ENCODE measurements around the gene DALRD3.
"Not testable (repeated sequence)": the region's sequence is repeated elsewhere in the genome, so short reads cannot be mapped to it uniquely, and the experiment has no call there.

The DALRD3 gene

GRCh38 chr3:49013738-49014660 lies 4.4 kb downstream of the DALRD3 start:
- WGBS, 2 experiments, result 93 to 94% methylated on average over 24 of the region's 24 CpGs
- Histone ChIP-seq H3K36me3 (ENCODE audit: control insufficient read depth, insufficient read depth, low read length) (peaks cover 53% of the 10 kb centered on the region), H3K4me3 (ENCODE audit: insufficient read depth, low read depth, low read length) (no peak overlapping the region), H3K27me3 (ENCODE audit: control insufficient read depth, insufficient read depth, low read length, poor library complexity, severe bottlenecking) (no peaks in the 10 kb centered on the region), H3K4me1 (ENCODE audit: control insufficient read depth, insufficient read depth, low read length) (peaks cover 5% of the 10 kb centered on the region), H3K9me3 (ENCODE audit: control insufficient read depth, low read length) (no peaks in the 10 kb centered on the region), H3K27ac (ENCODE audit: insufficient read depth, low read depth, low read length, poor library complexity, severe bottlenecking) (no peak overlapping the region)

DNA sequence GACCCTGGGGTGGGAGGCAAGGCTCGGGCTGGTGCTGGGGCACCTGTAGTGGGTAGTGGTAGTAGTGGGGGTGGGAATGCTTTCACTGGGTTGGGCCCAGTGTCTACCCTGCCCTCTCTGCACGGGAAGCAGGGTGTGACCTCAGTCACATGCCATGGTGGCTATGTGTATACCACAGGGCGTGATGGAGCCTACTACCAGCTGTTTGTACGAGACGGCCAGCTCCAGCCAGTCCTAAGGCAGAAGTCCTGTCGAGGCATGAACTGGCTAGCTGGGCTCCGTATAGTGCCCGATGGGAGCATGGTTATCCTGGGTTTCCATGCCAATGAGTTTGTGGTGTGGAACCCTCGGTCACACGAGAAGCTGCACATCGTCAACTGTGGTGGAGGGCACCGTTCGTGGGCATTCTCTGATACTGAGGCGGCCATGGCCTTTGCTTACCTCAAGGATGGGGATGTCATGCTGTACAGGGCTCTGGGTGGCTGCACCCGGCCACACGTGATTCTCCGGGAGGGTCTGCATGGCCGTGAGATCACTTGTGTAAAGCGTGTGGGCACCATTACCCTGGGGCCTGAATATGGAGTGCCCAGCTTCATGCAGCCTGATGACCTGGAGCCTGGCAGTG lies 5.2 kb downstream of the DALRD3 start:
- WGBS, 2 experiments, result 95 to 96% methylated on average over 19 of the region's 19 CpGs
- no peak overlapping the region for H3K4me3 ChIP-seq (ENCODE audit: insufficient read depth, low read depth, low read length)

GRCh38 chr3:49012441-49013017 lies 5.9 kb downstream of the DALRD3 start:
- peaks cover 5% of the 10 kb centered on the region for H3K4me1 ChIP-seq (ENCODE audit: control insufficient read depth, insufficient read depth, low read length)
- H3K9me3 ChIP-seq (ENCODE audit: control insufficient read depth, low read length), result no peaks in the 10 kb centered on the region
- H3K27ac ChIP-seq (ENCODE audit: insufficient read depth, low read depth, low read length, poor library complexity, severe bottlenecking), result no peak overlapping the region
- no peaks in the 10 kb centered on the region for H3K27me3 ChIP-seq (ENCODE audit: control insufficient read depth, insufficient read depth, low read length, poor library complexity, severe bottlenecking)
- H3K36me3 ChIP-seq (ENCODE audit: control insufficient read depth, insufficient read depth, low read length), result peaks cover 53% of the 10 kb centered on the region
- WGBS, 2 experiments, result 94 to 95% methylated on average over 17 of the region's 17 CpGs
- H3K4me3 ChIP-seq (ENCODE audit: insufficient read depth, low read depth, low read length), result no peak overlapping the region

More for the DNA sequence above, 5.2 kb downstream of the DALRD3 start:
- Histone ChIP-seq H3K9me3 (ENCODE audit: control insufficient read depth, low read length) (no peaks in the 10 kb centered on the region), H3K27me3 (ENCODE audit: control insufficient read depth, insufficient read depth, low read length, poor library complexity, severe bottlenecking) (no peaks in the 10 kb centered on the region), H3K27ac (ENCODE audit: insufficient read depth, low read depth, low read length, poor library complexity, severe bottlenecking) (no peak overlapping the region), H3K36me3 (ENCODE audit: control insufficient read depth, insufficient read depth, low read length) (peaks cover 53% of the 10 kb centered on the region), H3K4me1 (ENCODE audit: control insufficient read depth, insufficient read depth, low read length) (peaks cover 5% of the 10 kb centered on the region)

- Histone ChIP-seq H3K4me3 (ENCODE audit: insufficient read depth, low read depth, low read length) (no peak overlapping the region), H3K36me3 (ENCODE audit: control insufficient read depth, insufficient read depth, low read length) (peaks cover 26% of the 10 kb centered on the region), H3K9me3 (ENCODE audit: control insufficient read depth, low read length) (no peaks in the 10 kb centered on the region), H3K27me3 (ENCODE audit: control insufficient read depth, insufficient read depth, low read length, poor library complexity, severe bottlenecking) (no peaks in the 10 kb centered on the region), H3K27ac (ENCODE audit: insufficient read depth, low read depth, low read length, poor library complexity, severe bottlenecking) (no peak overlapping the region), H3K4me1 (ENCODE audit: control insufficient read depth, insufficient read depth, low read length) (peaks cover 8% of the 10 kb centered on the region)
- WGBS, 2 experiments, result 84 to 89% methylated on average over 3 of the region's 3 CpGs
Measured at GRCh38 chr3:49009396-49009795, 9.0 kb downstream of the DALRD3 start.

DNA sequence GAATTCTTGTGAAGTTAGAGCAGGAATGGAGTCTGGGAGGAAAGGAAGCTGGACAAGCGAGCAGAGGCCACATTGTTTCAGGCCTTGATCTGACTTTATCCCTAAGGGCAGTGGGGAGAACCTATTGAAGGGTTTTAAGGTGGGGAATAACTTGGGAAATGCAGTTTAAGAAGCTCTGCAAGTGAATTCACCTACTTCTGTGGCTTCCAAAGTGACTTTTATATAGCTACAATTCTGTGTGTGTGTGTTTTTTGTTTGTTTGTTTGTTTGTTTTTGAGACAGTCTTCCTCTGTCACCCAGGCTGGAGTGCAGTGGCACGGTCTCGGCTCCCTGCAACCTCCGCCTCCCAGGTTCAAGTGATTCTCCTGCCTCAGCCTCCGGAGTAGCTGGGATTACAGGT lies 9.8 kb downstream of the DALRD3 start:
- 95 to 97% methylated on average over 5 of the region's 5 CpGs for WGBS, 2 experiments
- not testable (repeated sequence) for H3K9me3 ChIP-seq (ENCODE audit: control insufficient read depth, low read length); H3K4me1 ChIP-seq (ENCODE audit: control insufficient read depth, insufficient read depth, low read length); H3K27me3 ChIP-seq (ENCODE audit: control insufficient read depth, insufficient read depth, low read length, poor library complexity, severe bottlenecking); H3K27ac ChIP-seq (ENCODE audit: insufficient read depth, low read depth, low read length, poor library complexity, severe bottlenecking)
- H3K36me3 ChIP-seq (ENCODE audit: control insufficient read depth, insufficient read depth, low read length), result peaks cover 20% of the 10 kb centered on the region
- H3K4me3 ChIP-seq (ENCODE audit: insufficient read depth, low read depth, low read length), result peak overlapping the region; percentile 85

- peak overlapping the region; percentile 95 for H3K27ac ChIP-seq (ENCODE audit: insufficient read depth, low read depth, low read length, poor library complexity, severe bottlenecking)
- WGBS, 2 experiments, result 18% methylated on average over 41 of the region's 41 CpGs
Measured at GRCh38 chr3:49007771-49008528, 10.4 kb downstream of the DALRD3 start.

DNA sequence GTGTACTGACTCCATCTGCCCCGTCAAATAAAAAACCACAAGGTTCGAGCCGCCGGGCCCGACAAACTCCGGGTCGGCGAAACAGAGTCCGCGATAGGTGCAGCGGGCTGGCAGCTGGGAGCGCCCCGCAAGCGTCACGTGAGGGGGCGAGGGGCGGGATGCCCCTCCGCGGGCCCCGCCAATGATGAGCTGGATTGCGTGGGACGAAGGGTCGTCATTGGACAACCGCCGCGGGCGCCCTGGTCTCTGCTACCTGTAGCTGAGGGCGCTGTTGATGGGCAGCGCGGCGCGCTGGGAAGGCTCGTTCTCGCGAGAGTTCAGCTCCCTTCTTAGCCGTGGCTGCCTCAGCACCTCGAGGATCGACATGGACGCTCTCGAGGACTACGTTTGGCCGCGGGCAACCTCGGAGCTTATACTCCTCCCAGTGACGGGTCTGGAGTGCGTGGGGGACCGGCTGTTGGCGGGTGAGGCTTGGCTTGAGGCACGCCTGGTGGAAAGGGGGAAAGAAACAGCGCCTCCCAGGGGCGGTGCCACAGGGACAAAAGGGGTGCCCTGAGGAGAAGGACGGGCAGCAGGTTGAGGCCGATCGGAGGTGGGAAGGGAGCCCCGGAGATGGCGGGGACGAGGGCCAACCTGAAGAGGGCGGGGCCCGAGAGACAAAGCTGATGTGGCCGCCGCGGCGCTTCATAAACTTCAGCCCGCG lies 11.2 kb downstream of the DALRD3 start, which contains the start of gene WDR6:
TSS of gene WDR6 (plus strand) at position 324 of the 703 bp plus-strand sequence. CDS start at position 365, 41 bp downstream.
- H3K27me3 ChIP-seq (ENCODE audit: control insufficient read depth, insufficient read depth, low read length, poor library complexity, severe bottlenecking), result no peaks in the 10 kb centered on the region
- peaks cover 8% of the 10 kb centered on the region for H3K4me1 ChIP-seq (ENCODE audit: control insufficient read depth, insufficient read depth, low read length)
- no peaks in the 10 kb centered on the region for H3K9me3 ChIP-seq (ENCODE audit: control insufficient read depth, low read length)
- peak within 1 kb of the TSS; percentile 95 for H3K27ac ChIP-seq (ENCODE audit: insufficient read depth, low read depth, low read length, poor library complexity, severe bottlenecking)
- H3K36me3 ChIP-seq (ENCODE audit: control insufficient read depth, insufficient read depth, low read length), result peaks cover 19% of the 10 kb centered on the region
- WGBS, 2 experiments, result 0% methylated on average over 65 of the region's 65 CpGs
- H3K4me3 ChIP-seq (ENCODE audit: insufficient read depth, low read depth, low read length), result peak within 1 kb of the TSS; percentile 85

More at GRCh38 chr3:49007771-49008528, 10.4 kb downstream of the DALRD3 start:
- Histone ChIP-seq H3K4me1 (ENCODE audit: control insufficient read depth, insufficient read depth, low read length) (peaks cover 8% of the 10 kb centered on the region), H3K4me3 (ENCODE audit: insufficient read depth, low read depth, low read length) (peak overlapping the region; percentile 85), H3K9me3 (ENCODE audit: control insufficient read depth, low read length) (no peaks in the 10 kb centered on the region), H3K27me3 (ENCODE audit: control insufficient read depth, insufficient read depth, low read length, poor library complexity, severe bottlenecking) (no peaks in the 10 kb centered on the region), H3K36me3 (ENCODE audit: control insufficient read depth, insufficient read depth, low read length) (peaks cover 20% of the 10 kb centered on the region)

DNA sequence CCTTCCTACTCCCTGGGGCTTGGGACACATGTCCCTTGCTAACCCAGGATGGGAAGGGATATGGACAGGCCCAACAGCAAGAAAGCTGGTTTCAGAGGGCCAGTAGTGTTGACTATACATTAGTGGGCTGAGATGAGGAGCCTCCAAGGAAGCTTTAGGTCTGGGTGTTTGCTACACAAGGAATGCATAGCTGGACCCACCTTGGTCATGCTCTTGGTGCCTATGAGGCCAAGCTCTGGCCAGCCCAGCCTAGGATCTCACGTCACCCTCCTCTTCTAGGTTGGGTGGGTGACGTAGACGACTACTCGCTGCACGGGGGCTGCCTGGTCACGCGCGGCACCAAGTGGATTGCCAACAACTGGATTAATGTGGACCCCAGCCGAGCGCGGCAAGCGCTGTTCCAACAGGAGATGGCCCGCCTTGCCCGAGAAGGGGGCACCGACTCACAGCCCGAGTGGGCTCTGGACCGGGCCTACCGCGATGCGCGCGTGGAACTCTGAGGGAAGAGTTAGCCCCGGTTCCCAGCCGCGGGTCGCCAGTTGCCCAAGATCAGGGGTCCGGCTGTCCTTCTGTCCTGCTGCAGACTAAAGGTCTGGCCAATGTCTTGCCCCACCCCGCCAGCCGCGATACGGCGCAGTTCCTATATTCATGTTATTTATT lies 11.8 kb downstream of the DALRD3 start:
- no peaks in the 10 kb centered on the region for H3K27me3 ChIP-seq (ENCODE audit: control insufficient read depth, insufficient read depth, low read length, poor library complexity, severe bottlenecking)
- H3K36me3 ChIP-seq (ENCODE audit: control insufficient read depth, insufficient read depth, low read length), result peaks cover 13% of the 10 kb centered on the region
- H3K4me1 ChIP-seq (ENCODE audit: control insufficient read depth, insufficient read depth, low read length), result peaks cover 8% of the 10 kb centered on the region
- 8% methylated on average over 32 of the region's 32 CpGs for WGBS, 2 experiments
- no peaks in the 10 kb centered on the region for H3K9me3 ChIP-seq (ENCODE audit: control insufficient read depth, low read length)
- peak overlapping the region; percentile 31 for H3K27ac ChIP-seq (ENCODE audit: insufficient read depth, low read depth, low read length, poor library complexity, severe bottlenecking)
- H3K4me3 ChIP-seq (ENCODE audit: insufficient read depth, low read depth, low read length), result peak overlapping the region; percentile 85

GRCh38 chr3:49005998-49006397 lies 12.4 kb downstream of the DALRD3 start:
- Histone ChIP-seq H3K27me3 (ENCODE audit: control insufficient read depth, insufficient read depth, low read length, poor library complexity, severe bottlenecking) (no peaks in the 10 kb centered on the region), H3K4me3 (ENCODE audit: insufficient read depth, low read depth, low read length) (no peak overlapping the region), H3K36me3 (ENCODE audit: control insufficient read depth, insufficient read depth, low read length) (peaks cover 7% of the 10 kb centered on the region), H3K9me3 (ENCODE audit: control insufficient read depth, low read length) (no peaks in the 10 kb centered on the region), H3K4me1 (ENCODE audit: control insufficient read depth, insufficient read depth, low read length) (peaks cover 8% of the 10 kb centered on the region), H3K27ac (ENCODE audit: insufficient read depth, low read depth, low read length, poor library complexity, severe bottlenecking) (no peak overlapping the region)
- 94 to 95% methylated on average over 5 of the region's 5 CpGs for WGBS, 2 experiments
